ENCODE measurements around the gene RTN4IP1.

DNA sequence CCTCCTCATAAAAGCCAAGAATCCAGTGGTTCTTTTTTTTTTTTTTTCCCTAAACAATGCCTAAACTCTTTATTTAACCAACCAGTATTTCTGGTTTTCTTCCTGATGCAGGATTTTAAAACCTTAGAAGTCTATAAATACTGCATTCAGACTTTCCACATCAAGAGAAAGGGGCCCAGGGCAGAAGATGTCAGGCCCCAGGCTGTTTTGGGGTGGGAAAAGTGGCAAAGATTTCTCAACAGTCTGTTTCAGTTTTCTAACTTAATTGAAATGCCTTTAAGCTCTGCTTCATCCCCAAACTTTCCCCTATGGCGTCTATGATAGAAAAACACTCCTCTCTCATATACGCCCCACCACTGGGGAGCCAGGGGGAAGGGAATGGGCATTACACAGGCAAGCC lies 33.2 kb upstream of the RTN4IP1 start:
- TF ChIP-seq MAX (CRISPR knock-in tag; IDR thresholded peaks at IDR 0.05), result no peak
- no peak for TF ChIP-seq CSDE1 (IDR thresholded peaks at IDR 0.05)
- no peak for TF ChIP-seq CEBPZ (IDR thresholded peaks at IDR 0.05; ENCODE audit: borderline replicate concordance, low read depth, low read length)
- no peak for TF ChIP-seq EZH2 (IDR thresholded peaks at IDR 0.05; ENCODE audit: borderline replicate concordance, low read depth, low read length)
- no peak for TF ChIP-seq POLR2A (conservative IDR thresholded peaks at IDR 0.05)
- TF ChIP-seq TCF7L2 (IDR thresholded peaks at IDR 0.05; ENCODE audit: low read depth, low read length), result no peak
- no peak for TF ChIP-seq RBBP5 (IDR thresholded peaks at IDR 0.05; ENCODE audit: borderline replicate concordance, insufficient read depth, low read length, poor library complexity, severe bottlenecking)
- no peak for TF ChIP-seq SMAD1 (IDR thresholded peaks at IDR 0.05; ENCODE audit: low read depth, low read length, partially characterized antibody)

Measured in K562 (cell line).